WTC11 (cell line): ENCODE data around the gene ADARB2.

Source experiments
- KAT7 ChIP-seq: sonication (generic); formaldehyde crosslinking; IDR thresholded peaks from 2 replicates; pipeline ENCODE4 v1.8.1; 2023; ENCODE audit warnings: missing genetic modification reagents, mild to moderate bottlenecking, borderline replicate concordance
- NR1H2 ChIP-seq: sonication (generic); formaldehyde crosslinking; IDR thresholded peaks from 2 replicates; pipeline ENCODE4 v1.9.0; 2021; ENCODE audit warnings: mild to moderate bottlenecking, moderate library complexity, missing genetic modification reagents
- SOX15 ChIP-seq: fragments of 250-450 bp; sonication (Bioruptor Pico); IDR thresholded peaks from 2 replicates; pipeline ENCODE4 v1.9.0; 2021; ENCODE audit warnings: mild to moderate bottlenecking
- TEAD4 ChIP-seq: sonication (generic); formaldehyde crosslinking; IDR thresholded peaks from 2 replicates; pipeline ENCODE4 v1.8.0; 2022; ENCODE audit warnings: mild to moderate bottlenecking, missing genetic modification reagents
- TP53 ChIP-seq: sonication (generic); formaldehyde crosslinking; IDR thresholded peaks from 2 replicates; pipeline ENCODE4 v1.8.1; 2023; ENCODE audit warnings: mild to moderate bottlenecking, missing genetic modification reagents
- TF ChIP-seq, protein P1 (sequence below): fragments of 200-600 bp; IDR thresholded peaks from 2 replicates; pipeline ENCODE4 v1.8.0; 2022; ENCODE audit warnings: antibody characterized with exemption
- TF ChIP-seq, protein P2 (sequence below): sonication (generic); formaldehyde crosslinking; IDR thresholded peaks from 2 replicates; pipeline ENCODE4 v1.8.0; 2022; ENCODE audit warnings: mild to moderate bottlenecking, missing genetic modification reagents

GRCh38 chr10:1610986-1611770 is 126.1 kb downstream of the ADARB2 start:
- TF ChIP-seq TEAD4 (CRISPR knock-in tag): no peak
- no peak for TF ChIP-seq KAT7 (CRISPR knock-in tag)
- TF ChIP-seq, protein P1, sequence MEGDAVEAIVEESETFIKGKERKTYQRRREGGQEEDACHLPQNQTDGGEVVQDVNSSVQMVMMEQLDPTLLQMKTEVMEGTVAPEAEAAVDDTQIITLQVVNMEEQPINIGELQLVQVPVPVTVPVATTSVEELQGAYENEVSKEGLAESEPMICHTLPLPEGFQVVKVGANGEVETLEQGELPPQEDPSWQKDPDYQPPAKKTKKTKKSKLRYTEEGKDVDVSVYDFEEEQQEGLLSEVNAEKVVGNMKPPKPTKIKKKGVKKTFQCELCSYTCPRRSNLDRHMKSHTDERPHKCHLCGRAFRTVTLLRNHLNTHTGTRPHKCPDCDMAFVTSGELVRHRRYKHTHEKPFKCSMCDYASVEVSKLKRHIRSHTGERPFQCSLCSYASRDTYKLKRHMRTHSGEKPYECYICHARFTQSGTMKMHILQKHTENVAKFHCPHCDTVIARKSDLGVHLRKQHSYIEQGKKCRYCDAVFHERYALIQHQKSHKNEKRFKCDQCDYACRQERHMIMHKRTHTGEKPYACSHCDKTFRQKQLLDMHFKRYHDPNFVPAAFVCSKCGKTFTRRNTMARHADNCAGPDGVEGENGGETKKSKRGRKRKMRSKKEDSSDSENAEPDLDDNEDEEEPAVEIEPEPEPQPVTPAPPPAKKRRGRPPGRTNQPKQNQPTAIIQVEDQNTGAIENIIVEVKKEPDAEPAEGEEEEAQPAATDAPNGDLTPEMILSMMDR: no peak
- no peak for TF ChIP-seq TP53 (CRISPR knock-in tag)
- no peak for TF ChIP-seq SOX15
- TF ChIP-seq, protein P2, sequence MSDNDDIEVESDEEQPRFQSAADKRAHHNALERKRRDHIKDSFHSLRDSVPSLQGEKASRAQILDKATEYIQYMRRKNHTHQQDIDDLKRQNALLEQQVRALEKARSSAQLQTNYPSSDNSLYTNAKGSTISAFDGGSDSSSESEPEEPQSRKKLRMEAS (CRISPR knock-in tag): no peak
- no peak for TF ChIP-seq NR1H2 (CRISPR knock-in tag)
